Activated T-cell treated with anti-CD3 and anti-CD28 coated beads, Interleukin-2, amount 50 U/mL, for 24 hours (primary cell): Measurements from ENCODE around the gene TMEM202.
"Not testable (repeated sequence)": the region's sequence is repeated elsewhere in the genome, so short reads cannot be mapped to it uniquely, and the experiment has no call there.

Source experiments
- DNase-seq: peaks from one replicate; pipeline ENCODE4 v3.0.0-alpha.2; 2020
- H3K27ac Mint-ChIP-seq: 2 replicates; pipeline ENCODE4 v1.8.0; 2020; ENCODE audit warnings: mild to moderate bottlenecking, mixed read lengths
- H3K27me3 Mint-ChIP-seq: 2 replicates; pipeline ENCODE4 v1.8.0; 2020; ENCODE audit warnings: mixed read lengths
- H3K36me3 Mint-ChIP-seq: 2 replicates; pipeline ENCODE4 v1.8.0; 2020; ENCODE audit warnings: low read depth, mixed read lengths
- H3K4me1 Mint-ChIP-seq: 2 replicates; pipeline ENCODE4 v1.8.0; 2020; ENCODE audit warnings: low read depth, mixed read lengths
- H3K4me3 Mint-ChIP-seq: 2 replicates; pipeline ENCODE4 v1.8.0; 2020; ENCODE audit warnings: mild to moderate bottlenecking, moderate library complexity, mixed read lengths
- H3K9me3 Mint-ChIP-seq: 2 replicates; pipeline ENCODE4 v1.8.0; 2020; ENCODE audit warnings: mixed read lengths

The TMEM202 gene

GRCh38 chr15:72379856-72380430 lies 18.2 kb upstream of the TMEM202 start:
- peaks cover 14% of the 10 kb centered on the region for H3K36me3 Mint-ChIP-seq
- H3K27ac Mint-ChIP-seq, result no peak overlapping the region
- peaks cover 19% of the 10 kb centered on the region for H3K4me1 Mint-ChIP-seq
- no peak for DNase-seq
- H3K4me3 Mint-ChIP-seq, result no peak overlapping the region
- no peaks in the 10 kb centered on the region for H3K9me3 Mint-ChIP-seq
- H3K27me3 Mint-ChIP-seq, result peaks cover 3% of the 10 kb centered on the region

GRCh38 chr15:72380743-72381142 lies 17.4 kb upstream of the TMEM202 start:
- peaks cover 3% of the 10 kb centered on the region for H3K27me3 Mint-ChIP-seq
- H3K27ac Mint-ChIP-seq, result no peak overlapping the region
- no peaks in the 10 kb centered on the region for H3K9me3 Mint-ChIP-seq
- peaks cover 7% of the 10 kb centered on the region for H3K36me3 Mint-ChIP-seq
- H3K4me3 Mint-ChIP-seq, result no peak overlapping the region
- no peak for DNase-seq
- peaks cover 14% of the 10 kb centered on the region for H3K4me1 Mint-ChIP-seq

GRCh38 chr15:72382146-72382545 lies 16.0 kb upstream of the TMEM202 start:
- Mint-ChIP-seq H3K27me3 (peaks cover 3% of the 10 kb centered on the region), H3K4me3 (no peak overlapping the region), H3K4me1 (peaks cover 6% of the 10 kb centered on the region), H3K36me3 (no peaks in the 10 kb centered on the region), H3K9me3 (no peaks in the 10 kb centered on the region), H3K27ac (no peak overlapping the region)
- no peak for DNase-seq

GRCh38 chr15:72387741-72388140 lies 10.4 kb upstream of the TMEM202 start:
- H3K4me3 Mint-ChIP-seq, result no peak overlapping the region
- H3K36me3 Mint-ChIP-seq, result no peaks in the 10 kb centered on the region
- no peaks in the 10 kb centered on the region for H3K4me1 Mint-ChIP-seq

GRCh38 chr15:72389231-72389630 lies 8.9 kb upstream of the TMEM202 start:
- Mint-ChIP-seq H3K36me3 (no peaks in the 10 kb centered on the region), H3K27me3 (peaks cover 3% of the 10 kb centered on the region), H3K27ac (no peak overlapping the region), H3K4me3 (no peak overlapping the region), H3K4me1 (no peaks in the 10 kb centered on the region), H3K9me3 (no peaks in the 10 kb centered on the region)
- DNase-seq, result no peak

More at GRCh38 chr15:72387741-72388140, 10.4 kb upstream of the TMEM202 start:
- no peak for DNase-seq
- H3K27ac Mint-ChIP-seq, result no peak overlapping the region
- H3K27me3 Mint-ChIP-seq, result peaks cover 3% of the 10 kb centered on the region
- no peaks in the 10 kb centered on the region for H3K9me3 Mint-ChIP-seq

- H3K36me3 Mint-ChIP-seq, H3K4me3 Mint-ChIP-seq: not testable (repeated sequence)
These were observed 1.8 kb upstream of the TMEM202 start for GRCh38 chr15:72396331-72396730.

GRCh38 chr15:72398648-72399047 lies 543 bp downstream of the TMEM202 start:
- DNase-seq, result no peak
- H3K27me3 Mint-ChIP-seq, result peaks cover 15% of the 10 kb centered on the region
- H3K4me1 Mint-ChIP-seq, result no peaks in the 10 kb centered on the region
- H3K36me3 Mint-ChIP-seq, result no peaks in the 10 kb centered on the region
- no peaks in the 10 kb centered on the region for H3K9me3 Mint-ChIP-seq
- no peak overlapping the region for H3K27ac Mint-ChIP-seq
- H3K4me3 Mint-ChIP-seq, result no peak overlapping the region

More at GRCh38 chr15:72396331-72396730, 1.8 kb upstream of the TMEM202 start:
- not testable (repeated sequence) for H3K9me3 Mint-ChIP-seq, H3K4me1 Mint-ChIP-seq, H3K27ac Mint-ChIP-seq, DNase-seq, H3K27me3 Mint-ChIP-seq

- Mint-ChIP-seq H3K9me3 (no peaks in the 10 kb centered on the region), H3K4me3 (no peak overlapping the region), H3K36me3 (no peaks in the 10 kb centered on the region), H3K27me3 (peaks cover 40% of the 10 kb centered on the region), H3K4me1 (no peaks in the 10 kb centered on the region), H3K27ac (no peak overlapping the region)
- DNase-seq, result no peak
These were observed 4.6 kb downstream of the TMEM202 start for GRCh38 chr15:72402726-72403125.

- H3K27ac Mint-ChIP-seq, result no peak overlapping the region
- H3K27me3 Mint-ChIP-seq, result peaks cover 47% of the 10 kb centered on the region
- no peaks in the 10 kb centered on the region for H3K36me3 Mint-ChIP-seq
- H3K9me3 Mint-ChIP-seq, result no peaks in the 10 kb centered on the region
- no peak overlapping the region for H3K4me3 Mint-ChIP-seq
- DNase-seq, result no peak
- no peaks in the 10 kb centered on the region for H3K4me1 Mint-ChIP-seq
These were observed 6.3 kb downstream of the TMEM202 start for GRCh38 chr15:72404356-72404755.

GRCh38 chr15:72404841-72405240 lies 6.7 kb downstream of the TMEM202 start:
- no peaks in the 10 kb centered on the region for H3K9me3 Mint-ChIP-seq
- no peak for DNase-seq
- no peak overlapping the region for H3K27ac Mint-ChIP-seq
- H3K27me3 Mint-ChIP-seq, result peaks cover 50% of the 10 kb centered on the region
- no peak overlapping the region for H3K4me3 Mint-ChIP-seq
- H3K4me1 Mint-ChIP-seq, result no peaks in the 10 kb centered on the region
- H3K36me3 Mint-ChIP-seq, result no peaks in the 10 kb centered on the region

GRCh38 chr15:72406936-72407335 lies 8.8 kb downstream of the TMEM202 start:
- Mint-ChIP-seq H3K9me3 (no peaks in the 10 kb centered on the region), H3K27ac (no peak overlapping the region), H3K4me1 (no peaks in the 10 kb centered on the region), H3K4me3 (no peak overlapping the region), H3K27me3 (peaks cover 52% of the 10 kb centered on the region), H3K36me3 (no peaks in the 10 kb centered on the region)
- no peak for DNase-seq

- Mint-ChIP-seq H3K27me3 (peaks cover 21% of the 10 kb centered on the region), H3K36me3 (no peaks in the 10 kb centered on the region), H3K27ac (no peak overlapping the region), H3K4me1 (no peaks in the 10 kb centered on the region), H3K9me3 (peaks cover 2% of the 10 kb centered on the region), H3K4me3 (no peak overlapping the region)
- no peak for DNase-seq
These were observed 13.0 kb downstream of the TMEM202 start for GRCh38 chr15:72411111-72411510.

GRCh38 chr15:72411544-72411943 lies 13.4 kb downstream of the TMEM202 start:
- Mint-ChIP-seq H3K4me3 (no peak overlapping the region), H3K27ac (no peak overlapping the region), H3K27me3 (peaks cover 21% of the 10 kb centered on the region), H3K36me3 (no peaks in the 10 kb centered on the region), H3K9me3 (peaks cover 2% of the 10 kb centered on the region), H3K4me1 (no peaks in the 10 kb centered on the region)
- no peak for DNase-seq

GRCh38 chr15:72413337-72413736 lies 15.2 kb downstream of the TMEM202 start:
- DNase-seq, H3K27ac Mint-ChIP-seq, H3K36me3 Mint-ChIP-seq, H3K9me3 Mint-ChIP-seq, H3K4me1 Mint-ChIP-seq, H3K4me3 Mint-ChIP-seq, H3K27me3 Mint-ChIP-seq: not testable (repeated sequence)

GRCh38 chr15:72415304-72415703 lies 17.2 kb downstream of the TMEM202 start:
- Mint-ChIP-seq H3K27me3 (peaks cover 3% of the 10 kb centered on the region), H3K9me3 (peaks cover 2% of the 10 kb centered on the region), H3K27ac (no peak overlapping the region), H3K36me3 (no peaks in the 10 kb centered on the region), H3K4me1 (no peaks in the 10 kb centered on the region), H3K4me3 (no peak overlapping the region)
- DNase-seq, result no peak

- H3K27me3 Mint-ChIP-seq, H3K9me3 Mint-ChIP-seq, H3K27ac Mint-ChIP-seq, H3K36me3 Mint-ChIP-seq, DNase-seq, H3K4me3 Mint-ChIP-seq, H3K4me1 Mint-ChIP-seq: not testable (repeated sequence)
These were observed 21.7 kb downstream of the TMEM202 start for GRCh38 chr15:72419768-72420167.
